Ovary (tissue), 9 donors: ENCODE data around the gene GJB3. TPM values are rescaled to one million over a fixed set of nuclear protein-coding genes. Genes with fewer than 3 reads are reported as not detected.

Source experiments
- DNase-seq, 5 donors: peaks; one replicate each; pipeline ENCODE4 v3.0.0-alpha.2; 2019 to 2020
- H3K27ac ChIP-seq, 2 donors: fragments of 200-600 bp; one replicate each; pipeline versions ENCODE4 v1.5.1 to v1.8.0; 2019 to 2022
- H3K27me3 ChIP-seq: fragments of 200-600 bp; one replicate; pipeline ENCODE4 v1.8.0; 2022
- H3K36me3 ChIP-seq: fragments of 200-600 bp; sonication (generic); one replicate; pipeline ENCODE4 v1.5.1; 2019
- H3K4me1 ChIP-seq: one replicate; pipeline ENCODE4 v1.8.1; 2013; ENCODE audit warnings: mild to moderate bottlenecking, moderate library complexity; ENCODE audit not compliant: insufficient read depth
- H3K4me3 ChIP-seq: fragments of 200-600 bp; sonication (generic); one replicate; pipeline ENCODE4 v1.5.1; 2017
- H3K9me3 ChIP-seq, 2 donors: fragments of 200-600 bp in 1 of 2; sonication (generic) in 1 of 2; one replicate each; pipeline versions ENCODE4 v1.5.1 to v1.8.1; 2013 to 2019; ENCODE audit warnings: mild to moderate bottlenecking in 1 of 2, moderate library complexity in 1 of 2
- EP300 ChIP-seq: sonication (generic); formaldehyde crosslinking; IDR thresholded peaks from one replicate; pipeline ENCODE4 v1.6.1; 2017; ENCODE audit warnings: antibody characterized with exemption
- POLR2A ChIP-seq: fragments of 450-650 bp; IDR thresholded peaks from one replicate; pipeline ENCODE4 v1.6.1; 2017; ENCODE audit warnings: antibody characterized with exemption, mild to moderate bottlenecking, moderate library complexity
- WGBS, 3 donors: extraction: QIAGEN DNeasy Blood & Tissue Kit in 1 of 3; methylation state at CpG; one replicate each; pipeline versions ENCODE4 v1.1.5 to v1.1.7; 2013 to 2017; 5-methylcytosine and 5-hydroxymethylcytosine counted together
- intact Hi-C, 4 donors: fragments of 100-400 bp; cut with DNase I; formaldehyde crosslinking; loops; one replicate each; pipeline versions ENCODE4 v1.11.0 to v1.15.1; 2022 to 2023
- polyA plus RNA-seq, 2 donors: library from polyadenylated mRNA; stranded (reverse); fragments of 200-250 nt in 1 of 2; fragments of 350-450 nt in 1 of 2; fragmentation: Illumina TruSeq in 1 of 2; extraction: RNeasy Lipid Tissue Mini Kit (QIAGEN cat#74804) in 1 of 2; gene quantifications; one replicate each; pipeline ENCODE4 v1.2.3, GENCODE V29; 2013 to 2014
- total RNA-seq, 7 donors: library from RNA; depleted of rRNA in 2 of 7; stranded (reverse); fragments of >200 nt in 2 of 7; fragmentation: NEBNext Ultra II Directional in 3 of 7; extraction: Animal tissue kit (Norgen Biotek cat#: 25700) in 3 of 7; gene quantifications; one replicate each; pipeline versions ENCODE4 v1.1.0 to v1.2.4, GENCODE V29; 2016 to 2023
- TF ChIP-seq, protein P1 (sequence below), 3 donors: fragments of 450-650 bp in 2 of 3; fragments of 200-600 bp in 1 of 3; IDR thresholded peaks; one replicate each; pipeline versions ENCODE4 v1.5.1 to v1.8.0; 2016 to 2022; ENCODE audit warnings: antibody characterized with exemption in 3 of 3, mild to moderate bottlenecking in 1 of 3
- donor health status: DM: no; HTN: no; CAD: no; lungs with moderate emphysema.
- donor health status: DM: no; HTN: no; CAD: no.
- donor health status: Bipolar disorder and iron deficiency.
- donor health status: DM: yes; HTN: yes; CAD: no.
- donor health status: DM: no; HTN: no; CAD: no.
- donor health status: DM: yes; HTN: yes; CAD: no.

Gene GJB3
- total and polyA plus RNA-seq, 9 donors: 0.23 to 1.7 (median 0.32) TPM; not detected in 5

DNA sequence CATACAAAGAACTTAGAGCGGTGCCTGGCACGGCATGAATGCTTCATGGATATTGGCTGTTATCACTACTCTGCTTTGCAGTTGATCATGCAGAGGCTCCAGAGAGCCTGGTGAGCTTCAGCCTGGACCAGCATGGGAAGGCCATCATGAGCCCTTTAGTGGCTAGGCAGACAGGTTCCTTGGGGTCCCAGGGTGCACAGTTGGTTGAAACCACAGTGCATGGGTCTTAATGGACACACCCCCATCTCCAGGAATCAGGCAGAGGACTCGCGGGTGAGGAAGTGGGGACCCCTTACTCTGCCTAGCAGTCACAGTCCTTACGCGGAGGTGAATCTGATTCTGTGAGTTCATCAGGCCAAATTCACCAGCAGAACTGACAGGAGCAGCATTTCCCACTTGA, 25.1 kb upstream of the GJB3 start:
- H3K4me3 ChIP-seq: no peak overlapping the region
- H3K27ac ChIP-seq: no peak overlapping the region
- WGBS, 3 donors: 89 to 93% (median 92%) methylated on average over 6 of the region's 6 CpGs
- intact Hi-C loops: no loop called here
- H3K9me3 ChIP-seq: no peaks in the 10 kb centered on the region
- TF ChIP-seq POLR2A (no peak), EP300 (no peak)
- TF ChIP-seq, protein P1, sequence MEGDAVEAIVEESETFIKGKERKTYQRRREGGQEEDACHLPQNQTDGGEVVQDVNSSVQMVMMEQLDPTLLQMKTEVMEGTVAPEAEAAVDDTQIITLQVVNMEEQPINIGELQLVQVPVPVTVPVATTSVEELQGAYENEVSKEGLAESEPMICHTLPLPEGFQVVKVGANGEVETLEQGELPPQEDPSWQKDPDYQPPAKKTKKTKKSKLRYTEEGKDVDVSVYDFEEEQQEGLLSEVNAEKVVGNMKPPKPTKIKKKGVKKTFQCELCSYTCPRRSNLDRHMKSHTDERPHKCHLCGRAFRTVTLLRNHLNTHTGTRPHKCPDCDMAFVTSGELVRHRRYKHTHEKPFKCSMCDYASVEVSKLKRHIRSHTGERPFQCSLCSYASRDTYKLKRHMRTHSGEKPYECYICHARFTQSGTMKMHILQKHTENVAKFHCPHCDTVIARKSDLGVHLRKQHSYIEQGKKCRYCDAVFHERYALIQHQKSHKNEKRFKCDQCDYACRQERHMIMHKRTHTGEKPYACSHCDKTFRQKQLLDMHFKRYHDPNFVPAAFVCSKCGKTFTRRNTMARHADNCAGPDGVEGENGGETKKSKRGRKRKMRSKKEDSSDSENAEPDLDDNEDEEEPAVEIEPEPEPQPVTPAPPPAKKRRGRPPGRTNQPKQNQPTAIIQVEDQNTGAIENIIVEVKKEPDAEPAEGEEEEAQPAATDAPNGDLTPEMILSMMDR (IDR thresholded peaks at IDR 0.05): no peak
- no peaks in the 10 kb centered on the region for H3K36me3 ChIP-seq
- no peak for DNase-seq
- no peaks in the 10 kb centered on the region for H3K27me3 ChIP-seq
- no peaks in the 10 kb centered on the region for H3K4me1 ChIP-seq

DNA sequence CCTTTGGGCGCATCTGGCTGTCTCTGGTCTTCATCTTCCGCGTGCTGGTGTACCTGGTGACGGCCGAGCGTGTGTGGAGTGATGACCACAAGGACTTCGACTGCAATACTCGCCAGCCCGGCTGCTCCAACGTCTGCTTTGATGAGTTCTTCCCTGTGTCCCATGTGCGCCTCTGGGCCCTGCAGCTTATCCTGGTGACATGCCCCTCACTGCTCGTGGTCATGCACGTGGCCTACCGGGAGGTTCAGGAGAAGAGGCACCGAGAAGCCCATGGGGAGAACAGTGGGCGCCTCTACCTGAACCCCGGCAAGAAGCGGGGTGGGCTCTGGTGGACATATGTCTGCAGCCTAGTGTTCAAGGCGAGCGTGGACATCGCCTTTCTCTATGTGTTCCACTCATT, 23.6 kb upstream of the GJB3 start:
- no peak overlapping the region for H3K4me3 ChIP-seq
- no peaks in the 10 kb centered on the region for H3K9me3 ChIP-seq
- WGBS, 3 donors: 91 to 93% (median 91%) methylated on average over 21 of the region's 21 CpGs
- no peak overlapping the region for H3K27ac ChIP-seq
- no peaks in the 10 kb centered on the region for H3K27me3 ChIP-seq
- H3K36me3 ChIP-seq: no peaks in the 10 kb centered on the region
- H3K4me1 ChIP-seq: no peaks in the 10 kb centered on the region
- TF ChIP-seq, protein P1 (IDR thresholded peaks at IDR 0.05): no peak
- no peak for TF ChIP-seq POLR2A
- TF ChIP-seq EP300: no peak
- no peak for DNase-seq
- intact Hi-C loops: no loop called here

DNA sequence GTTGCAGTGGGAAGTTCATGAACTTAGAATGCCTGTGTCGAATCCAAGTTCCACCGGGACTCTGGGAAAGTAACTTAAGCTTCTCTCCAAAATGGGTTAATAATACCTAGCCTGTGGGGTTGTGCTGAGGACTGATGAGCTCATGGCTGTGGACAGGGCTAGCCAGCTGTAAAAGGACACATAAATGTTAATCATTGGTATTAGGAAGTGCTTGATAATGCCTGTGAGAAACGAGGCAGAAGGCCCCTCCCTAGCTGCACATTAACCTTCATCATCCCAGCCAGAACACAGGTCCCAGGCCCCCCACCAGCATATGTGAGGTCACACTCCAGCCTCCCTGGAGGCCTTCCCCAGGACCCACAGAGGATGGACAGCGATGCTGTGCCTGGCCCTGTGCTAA, 22.3 kb upstream of the GJB3 start:
- intact Hi-C loops: no loop called here
- TF ChIP-seq EP300 (no peak), POLR2A (no peak)
- TF ChIP-seq, protein P1 (IDR thresholded peaks at IDR 0.05): no peak
- no peaks in the 10 kb centered on the region for H3K36me3 ChIP-seq
- H3K9me3 ChIP-seq: no peaks in the 10 kb centered on the region
- no peak for DNase-seq
- no peaks in the 10 kb centered on the region for H3K4me1 ChIP-seq
- H3K4me3 ChIP-seq: no peak overlapping the region
- WGBS, 3 donors: 60 to 71% (median 71%) methylated on average over 4 of the region's 4 CpGs
- no peak overlapping the region for H3K27ac ChIP-seq
- no peaks in the 10 kb centered on the region for H3K27me3 ChIP-seq

DNA sequence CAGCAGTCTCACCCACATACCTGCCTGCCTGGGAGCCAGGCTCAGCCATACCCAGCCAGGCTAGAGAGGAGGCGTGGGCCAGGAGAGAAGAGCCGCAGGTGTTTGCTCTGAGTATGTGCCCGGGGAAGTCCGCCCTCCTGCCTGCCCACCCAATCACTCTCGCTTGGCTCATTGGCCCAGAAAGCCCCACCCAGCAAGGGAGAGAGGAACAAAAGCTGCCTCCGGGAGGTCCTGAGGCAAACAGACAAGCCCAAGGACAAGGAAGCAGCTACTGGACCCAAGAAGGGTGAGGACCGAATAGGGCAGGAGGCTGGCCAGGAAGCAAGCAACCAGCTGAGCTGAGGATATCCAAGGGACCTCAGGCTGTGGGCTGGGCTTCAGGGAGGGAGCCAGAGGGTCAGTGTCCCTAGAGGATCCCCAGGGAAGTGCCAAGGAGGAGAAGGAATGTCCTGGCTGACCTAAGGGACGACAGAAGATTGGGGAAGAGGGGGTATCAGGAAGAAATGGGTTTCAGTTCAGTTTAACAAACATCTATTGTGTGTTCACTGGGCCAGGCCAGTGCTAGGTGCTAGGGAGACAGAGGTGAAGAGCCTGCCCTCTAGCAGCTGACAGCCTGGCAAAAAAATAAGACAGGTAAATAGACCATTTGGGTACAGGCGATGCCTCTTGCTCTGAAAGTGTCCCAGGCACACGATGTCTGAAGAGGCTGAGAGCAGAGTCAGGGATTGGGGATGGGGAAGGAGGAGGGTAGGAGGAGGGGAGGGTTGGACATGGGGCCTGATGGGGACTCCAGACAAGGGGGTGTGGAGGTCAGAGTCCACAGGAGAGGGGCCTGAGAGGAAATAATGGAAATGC, 21.3 kb upstream of the GJB3 start, which contains the start of gene GJB4:
Gene GJB4, plus strand, starts transcription at position 238 of the 855 bp plus-strand sequence. CDS start 1,515 bp downstream, outside the sequence.
- DNase-seq: no peak
- H3K27ac ChIP-seq: no peak within 1 kb of the TSS
- H3K9me3 ChIP-seq: no peaks in the 10 kb centered on the region
- no peaks in the 10 kb centered on the region for H3K36me3 ChIP-seq
- WGBS, 3 donors: 45 to 55% (median 53%) methylated on average over 10 of the region's 10 CpGs
- H3K4me3 ChIP-seq: no peak within 1 kb of the TSS
- intact Hi-C loops: no loop called here
- no peaks in the 10 kb centered on the region for H3K27me3 ChIP-seq
- TF ChIP-seq, protein P1 (IDR thresholded peaks at IDR 0.05): no peak
- no peak for TF ChIP-seq POLR2A
- no peak for TF ChIP-seq EP300
- no peaks in the 10 kb centered on the region for H3K4me1 ChIP-seq
